NCI-H128 (cell line): ENCODE results near the gene CNTN5.

Experiments used
- DNase-seq: peaks from one replicate; lab custom pipeline; 2025; ENCODE audit not compliant: unreplicated experiment; lab: John Stamatoyannopoulos, UW

Gene CNTN5

GRCh38 chr11:99371257-99371656 lies 350.5 kb downstream of the CNTN5 start:
- no peak for DNase-seq

DNA sequence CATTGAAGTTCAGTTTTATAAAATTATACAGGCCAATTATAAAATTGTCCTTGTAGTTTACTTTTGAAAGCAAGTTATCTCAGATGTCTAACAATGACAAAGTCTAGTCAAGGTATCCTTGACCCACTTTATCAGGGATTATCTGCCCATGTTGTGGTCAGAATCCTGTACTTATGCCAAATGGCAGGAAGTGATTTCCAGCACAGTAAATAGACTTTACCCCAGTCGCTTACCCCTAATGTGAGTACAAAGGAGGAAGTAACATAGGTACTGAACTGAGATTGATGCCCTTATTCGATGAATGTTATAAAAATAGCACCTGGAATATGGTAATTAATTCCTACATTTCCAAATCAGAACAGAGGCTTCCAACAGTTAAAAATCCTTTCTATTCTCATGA lies 355.7 kb downstream of the CNTN5 start:
- no peak for DNase-seq

DNA sequence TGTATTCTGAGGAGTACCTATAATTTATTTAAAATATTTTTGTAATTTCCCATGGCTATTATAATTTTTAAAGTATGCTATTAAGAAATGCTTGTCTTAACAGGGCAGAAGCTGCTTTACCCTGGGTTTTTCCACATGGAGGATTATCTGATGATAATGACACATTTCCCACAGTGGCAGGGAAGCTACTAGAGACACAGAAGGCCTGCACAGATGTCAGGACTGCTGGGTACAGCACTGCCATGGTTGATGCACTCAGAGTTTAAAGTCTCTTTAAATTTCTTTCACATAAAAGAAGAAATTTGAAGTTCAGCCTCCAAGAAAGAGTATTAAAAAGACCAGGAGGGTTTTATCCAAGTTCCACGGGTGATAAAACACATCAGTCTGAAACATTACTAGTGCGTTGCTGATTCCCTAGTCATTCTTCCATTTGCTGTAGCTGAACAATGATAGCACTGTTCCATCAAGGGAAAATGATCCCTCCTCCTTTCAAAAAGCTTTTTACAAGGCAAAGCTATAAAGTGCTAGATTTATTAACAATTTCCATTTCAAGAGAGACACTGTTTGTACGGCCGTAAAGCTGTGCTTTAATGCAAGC lies 363.0 kb downstream of the CNTN5 start:
- DNase-seq, result no peak

- no peak for DNase-seq
Measured at GRCh38 chr11:99391245-99391644, 370.5 kb downstream of the CNTN5 start.

DNA sequence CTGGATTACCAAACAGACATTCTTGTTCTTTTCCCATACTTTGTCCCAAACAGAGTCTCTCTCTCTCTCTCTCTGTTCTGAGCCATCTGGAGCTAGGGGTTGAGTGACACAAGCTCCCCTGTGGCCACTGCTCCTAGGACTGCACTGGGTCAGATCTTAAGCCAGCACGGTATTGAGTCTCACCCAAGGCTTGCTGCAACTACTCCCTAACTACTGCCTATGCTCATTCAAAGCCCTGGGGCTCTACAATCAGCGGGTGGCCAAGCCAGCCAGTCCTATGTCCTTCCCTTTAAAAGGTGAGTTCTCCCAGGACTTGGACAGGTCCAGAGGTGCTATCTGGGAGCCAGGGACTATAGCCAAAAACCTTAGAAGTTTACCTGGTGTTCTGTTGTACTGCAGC lies 385.6 kb downstream of the CNTN5 start:
- no peak for DNase-seq

- no peak for DNase-seq
Measured at GRCh38 chr11:99410636-99411035, 389.9 kb downstream of the CNTN5 start.

DNA sequence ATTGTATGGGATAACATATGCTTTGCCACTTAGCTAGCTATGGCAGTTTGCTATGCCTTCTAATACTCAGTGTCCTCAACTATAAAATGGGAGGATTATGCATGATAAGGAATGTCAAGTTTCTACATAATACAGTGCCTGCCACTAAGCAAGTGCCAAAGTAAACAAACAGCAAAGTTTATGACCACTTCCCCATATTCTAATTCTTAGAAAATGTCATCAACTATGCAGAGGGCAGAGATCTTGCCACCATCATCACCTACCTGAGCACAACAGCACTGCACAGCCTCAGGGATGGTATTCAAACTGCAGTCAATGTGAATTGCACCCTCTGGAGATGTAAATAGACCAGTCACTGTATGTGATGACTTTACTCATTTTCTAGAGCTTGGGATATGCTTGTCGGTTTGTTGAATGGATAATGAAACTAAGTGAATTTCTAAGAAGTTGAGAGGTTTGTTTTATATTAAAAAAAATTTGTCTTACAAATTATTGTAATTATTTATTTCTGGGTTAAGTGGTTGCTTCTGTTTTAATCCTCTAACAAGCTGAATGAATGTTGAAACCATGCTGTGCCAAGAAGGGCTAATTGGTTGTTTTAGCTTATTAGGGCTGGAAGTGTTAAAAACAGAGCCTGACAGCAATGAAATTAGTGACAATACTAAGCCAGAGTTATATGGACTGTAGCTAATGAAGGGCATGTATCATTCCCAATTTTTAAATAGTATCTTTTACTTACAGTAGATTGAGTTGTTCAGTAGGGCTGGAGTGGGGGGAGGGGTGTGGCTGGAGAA lies 398.4 kb downstream of the CNTN5 start:
- DNase-seq, result no peak

DNA sequence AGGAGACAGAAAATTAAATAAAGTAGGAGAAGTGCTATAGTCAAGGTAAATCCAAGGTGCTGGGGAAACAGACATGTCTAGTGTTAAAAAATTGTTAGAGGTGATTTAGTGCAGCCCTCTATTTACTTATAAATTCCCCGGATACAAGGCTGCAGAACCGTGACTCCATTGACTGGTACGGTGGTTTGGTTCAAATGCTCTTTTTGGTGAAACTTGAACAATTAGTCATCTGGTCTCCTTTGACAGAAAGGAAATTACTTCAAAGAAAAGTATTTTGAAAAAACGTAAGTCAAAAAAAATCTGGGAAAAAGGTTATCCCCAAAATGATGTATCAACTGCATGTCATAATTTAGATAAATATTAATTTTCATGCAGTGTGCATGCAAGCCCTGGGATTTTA lies 399.2 kb downstream of the CNTN5 start:
- no peak for DNase-seq

DNA sequence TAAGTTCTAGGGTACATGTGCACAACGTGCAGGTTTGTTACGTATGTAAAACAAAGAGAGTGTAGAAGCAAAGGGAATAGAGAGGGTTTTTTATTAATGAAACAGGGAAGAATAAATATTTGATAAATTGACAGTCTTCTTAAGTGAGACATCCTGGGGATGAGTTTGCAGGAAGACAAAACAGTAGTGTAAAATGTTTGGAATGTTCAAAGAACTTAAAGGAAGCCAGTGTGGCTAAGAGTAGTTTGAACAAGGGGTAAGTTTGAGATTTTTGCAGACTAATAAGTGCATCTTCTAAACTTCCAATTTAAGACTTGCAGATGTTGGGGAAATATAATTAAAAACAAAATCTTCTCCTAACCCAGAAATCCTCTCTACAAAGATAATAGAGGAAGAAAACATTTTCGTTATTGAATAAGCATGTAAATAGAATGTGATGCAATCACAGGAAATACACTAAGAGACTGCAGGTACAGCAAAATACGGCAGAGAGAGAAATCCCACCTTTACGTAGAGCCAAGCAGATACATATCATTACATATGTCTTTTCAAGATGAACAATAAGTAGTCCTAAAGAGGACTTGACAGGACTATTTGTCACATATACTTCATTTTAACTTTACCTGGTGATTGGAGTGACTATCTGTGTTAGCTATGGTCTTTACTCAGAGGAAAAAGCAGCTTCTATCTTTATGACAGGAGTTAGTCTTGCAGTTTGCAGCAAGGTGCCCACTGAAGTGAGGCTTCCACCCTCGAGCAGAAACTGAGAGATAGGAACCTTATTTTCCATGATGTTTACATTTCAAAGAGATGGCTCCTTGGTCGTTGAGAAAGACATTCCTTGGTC lies 402.1 kb downstream of the CNTN5 start:
- DNase-seq, result no peak

DNA sequence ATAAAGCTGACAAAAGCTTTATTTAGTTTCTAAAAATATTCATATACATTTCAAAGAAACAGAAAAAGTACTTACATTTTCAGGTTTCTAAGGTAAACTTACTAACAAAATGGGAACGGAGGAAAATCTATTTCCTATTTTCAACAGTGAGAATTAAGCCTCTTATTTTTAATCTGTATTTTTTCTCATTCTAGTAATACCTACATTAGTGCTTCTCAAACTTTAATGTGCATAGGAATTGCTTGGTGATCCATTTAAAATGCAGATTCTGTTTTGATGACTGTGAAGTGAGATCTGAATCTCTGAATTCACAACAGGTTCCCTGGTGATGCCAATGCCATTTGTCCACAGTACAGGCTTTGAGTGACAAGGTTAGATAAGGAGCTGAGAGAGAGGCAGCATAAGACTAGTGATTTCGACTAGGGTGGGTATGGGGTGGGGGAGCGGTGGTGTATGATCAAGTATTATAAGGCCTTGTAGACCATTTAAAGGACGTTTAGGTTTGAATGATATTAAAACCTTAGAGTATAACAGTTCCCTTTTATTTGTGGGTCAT lies 402.8 kb downstream of the CNTN5 start:
- DNase-seq, result no peak

DNA sequence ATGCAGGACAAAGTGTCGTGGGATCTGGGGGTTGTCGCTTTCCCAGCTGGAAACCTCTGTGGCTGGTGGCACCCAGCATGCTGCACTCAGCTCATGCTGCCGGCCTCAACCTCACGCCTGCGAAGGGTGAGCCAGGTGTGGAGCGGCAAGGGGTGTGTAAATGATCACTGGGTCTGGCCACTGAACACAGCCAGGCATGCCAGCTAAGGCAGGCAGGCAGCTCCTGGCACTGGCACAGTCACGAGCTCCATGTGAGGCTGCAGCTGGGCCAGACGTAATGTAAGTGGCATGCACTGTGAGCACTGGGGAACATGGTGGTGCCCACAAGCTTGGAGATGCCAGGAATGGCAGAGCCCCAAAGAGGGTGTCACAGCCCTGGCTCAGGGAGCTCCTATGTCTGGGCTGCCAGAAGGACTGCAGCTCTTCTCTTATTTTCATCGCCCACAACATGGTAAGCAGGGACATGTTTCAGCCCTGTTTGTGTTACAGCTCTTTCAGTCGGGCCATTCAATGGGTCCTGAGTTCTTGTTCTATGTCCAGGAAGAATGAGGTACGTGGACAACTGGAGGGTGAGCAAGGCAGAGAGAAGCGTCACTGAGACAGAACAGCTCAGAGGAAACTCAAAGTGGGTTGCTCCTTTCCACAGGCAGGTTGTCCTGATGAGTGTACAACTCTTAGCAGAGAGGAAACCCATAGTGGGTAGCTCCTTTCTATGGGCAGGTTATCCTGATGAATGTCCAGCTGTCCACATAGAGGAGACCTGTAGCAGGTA lies 403.8 kb downstream of the CNTN5 start:
- DNase-seq, result no peak

DNA sequence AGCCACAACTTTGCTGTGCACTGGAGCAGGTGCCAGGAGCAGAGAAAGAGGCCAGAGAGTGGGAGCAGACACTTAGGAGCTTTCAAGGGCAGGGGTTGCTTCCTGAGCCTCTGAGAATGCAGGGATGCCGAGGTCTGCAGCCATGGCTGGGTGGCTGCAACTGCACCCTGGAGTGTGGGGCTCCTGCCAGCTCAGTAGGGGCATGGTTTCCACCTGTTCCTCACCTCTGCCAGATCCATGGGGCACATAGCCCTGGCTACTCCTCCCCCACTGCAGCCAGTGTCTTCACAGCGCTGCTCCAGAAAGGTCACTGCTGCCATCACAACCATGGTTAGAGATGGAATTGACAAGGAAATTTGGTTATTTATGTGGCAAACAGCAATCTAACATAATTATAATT lies 404.8 kb downstream of the CNTN5 start:
- DNase-seq, result no peak

GRCh38 chr11:99432677-99433076 lies 411.9 kb downstream of the CNTN5 start:
- DNase-seq, result no peak

DNA sequence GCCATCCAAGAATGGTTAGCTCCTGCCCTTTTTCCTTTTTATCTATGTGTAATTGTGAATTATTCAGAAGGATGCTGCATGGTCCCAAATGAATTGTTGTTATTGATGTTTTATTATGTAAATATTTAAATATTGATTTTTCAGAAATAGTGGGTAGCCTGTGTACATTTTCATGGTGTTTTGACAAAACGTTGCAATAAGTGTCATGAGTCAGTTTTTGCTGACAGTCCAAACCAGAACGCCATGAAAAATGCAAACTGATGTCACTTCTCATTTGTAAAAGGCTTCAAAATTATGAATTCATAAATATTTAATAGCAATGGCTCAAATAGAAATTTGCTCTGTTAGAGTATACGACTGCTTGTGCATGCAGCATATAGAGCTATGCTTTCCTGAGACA lies 422.5 kb downstream of the CNTN5 start:
- no peak for DNase-seq

GRCh38 chr11:99446400-99446799 lies 425.7 kb downstream of the CNTN5 start:
- no peak for DNase-seq

DNA sequence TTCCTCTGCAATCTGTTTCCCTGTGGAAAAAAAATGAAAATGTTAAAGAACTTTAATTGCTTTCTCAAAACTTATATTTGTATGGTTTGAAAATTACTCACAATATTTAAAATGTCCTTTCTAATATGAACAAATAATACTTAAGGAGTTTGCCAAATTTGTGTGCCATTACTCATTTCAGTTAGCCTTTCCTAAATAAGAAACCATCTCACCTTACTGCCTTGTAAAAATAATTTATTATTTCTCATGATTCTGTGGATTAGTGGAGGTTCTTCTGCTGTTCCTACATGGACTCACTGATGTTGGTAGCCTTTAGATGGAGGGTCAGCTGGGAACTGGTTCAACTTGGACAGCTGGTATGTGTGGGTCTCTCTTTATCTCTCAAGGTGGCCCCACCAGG lies 428.6 kb downstream of the CNTN5 start:
- no peak for DNase-seq

DNA sequence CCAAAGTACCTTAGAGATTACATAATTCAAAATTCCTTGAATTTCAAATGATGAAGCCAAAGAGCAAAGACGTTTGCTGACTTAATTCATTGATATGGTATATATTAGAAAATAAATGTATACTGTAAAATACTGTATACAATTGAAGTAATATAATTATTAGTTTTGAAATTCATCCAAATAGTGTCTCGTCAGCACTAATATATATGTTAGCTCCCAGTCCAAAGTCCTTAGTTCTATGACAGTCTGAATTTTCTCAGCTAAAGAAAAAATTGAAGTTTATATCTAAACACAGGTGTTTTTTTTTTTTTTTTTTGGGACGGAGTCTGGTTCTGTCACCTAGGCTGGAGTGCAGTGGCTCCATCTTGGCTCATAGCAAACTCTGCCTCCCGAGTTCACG lies 431.3 kb downstream of the CNTN5 start:
- DNase-seq, result no peak

DNA sequence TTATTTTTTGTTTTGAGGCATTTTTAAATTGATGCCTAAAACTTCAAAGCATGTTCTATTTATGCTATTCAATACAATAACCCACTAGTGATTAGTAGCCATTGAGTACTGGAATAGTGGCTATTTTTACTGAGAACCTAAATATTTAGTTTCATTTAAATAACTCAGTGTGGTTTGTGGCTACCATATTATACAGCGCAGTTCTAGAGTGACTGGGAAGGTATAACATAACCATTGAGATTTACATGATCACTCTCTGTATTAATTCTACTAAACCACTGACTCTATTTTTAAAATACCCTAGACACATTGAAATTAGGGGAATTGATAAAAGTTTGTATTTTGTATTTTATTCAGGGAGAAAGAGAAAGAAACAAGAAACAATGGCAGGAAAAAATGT lies 441.2 kb downstream of the CNTN5 start:
- DNase-seq, result no peak

- no peak for DNase-seq
Measured at GRCh38 chr11:99464985-99465384, 444.2 kb downstream of the CNTN5 start.

DNA sequence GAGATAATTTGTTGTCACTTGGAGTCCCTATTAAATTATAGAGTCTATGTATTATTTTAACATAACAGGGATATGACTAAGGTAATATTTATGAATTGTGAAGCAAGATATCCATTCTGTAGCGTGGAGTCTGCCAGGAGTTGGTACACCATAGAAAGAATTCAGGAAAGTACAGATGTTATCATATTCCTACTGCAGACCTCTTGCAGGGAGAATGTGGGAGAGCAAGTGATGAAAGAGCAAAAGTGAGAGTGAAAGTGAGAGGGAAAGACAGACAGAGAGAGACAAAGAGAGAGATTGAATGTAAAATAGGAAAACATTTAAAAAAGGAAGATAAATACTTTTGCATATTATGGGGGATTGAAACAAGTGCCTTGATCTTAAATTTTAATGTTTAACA lies 468.8 kb downstream of the CNTN5 start:
- no peak for DNase-seq

DNA sequence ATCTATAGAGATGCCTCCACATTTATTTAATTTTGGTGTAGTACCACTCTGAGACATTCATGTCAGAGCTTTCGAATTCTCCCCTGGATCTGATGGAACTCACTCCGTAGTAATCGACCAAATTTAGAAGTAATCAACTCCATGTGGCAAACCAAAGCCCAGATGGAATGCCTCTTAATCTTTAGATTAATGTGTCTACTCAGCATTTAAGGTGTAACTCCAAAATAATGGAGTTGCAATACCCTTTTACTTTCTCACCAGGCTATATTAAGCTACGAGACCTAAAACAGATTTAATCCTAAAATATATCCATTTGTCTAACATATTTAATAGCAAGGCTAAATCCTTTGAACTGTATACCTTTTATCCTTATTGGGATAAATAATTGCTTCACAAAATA lies 473.3 kb downstream of the CNTN5 start:
- no peak for DNase-seq
